ENCODE data around the gene NRXN2.
A peak's percentile ranks its signal among the peaks of the same experiment; 100 is the strongest.

Gene NRXN2

GRCh38 chr11:64723117-64723906 lies at the start of gene NRXN2:
TSS of gene NRXN2 (minus strand) at chr11:64723197. CDS start at chr11:64713699, 9,498 bp downstream.
- TF ChIP-seq GATA1 (IDR thresholded peaks at IDR 0.05; ENCODE audit: low read depth, low read length) (no peak), POLR2A (IDR thresholded peaks at IDR 0.05; ENCODE audit: low read length) (no peak)
- DNase-seq: peak; percentile 57 to 77

GRCh38 chr11:64772303-64773018 lies 49.5 kb upstream of the NRXN2 start:
- no peak for DNase-seq
- TF ChIP-seq GATA1 (IDR thresholded peaks at IDR 0.05; ENCODE audit: low read depth, low read length) (no peak), POLR2A (IDR thresholded peaks at IDR 0.05; ENCODE audit: low read length) (no peak)

- TF ChIP-seq GATA1 (IDR thresholded peaks at IDR 0.05; ENCODE audit: low read depth, low read length) (no peak), POLR2A (IDR thresholded peaks at IDR 0.05; ENCODE audit: low read length) (no peak)
- DNase-seq: no peak
These were observed 48.9 kb upstream of the NRXN2 start for GRCh38 chr11:64771861-64772260.

GRCh38 chr11:64770120-64770519 lies 47.1 kb upstream of the NRXN2 start:
- TF ChIP-seq POLR2A (IDR thresholded peaks at IDR 0.05; ENCODE audit: low read length) (peak; percentile 25), GATA1 (IDR thresholded peaks at IDR 0.05; ENCODE audit: low read depth, low read length) (no peak)
- no peak for DNase-seq

- no peak for DNase-seq
- TF ChIP-seq POLR2A (IDR thresholded peaks at IDR 0.05; ENCODE audit: low read length) (no peak), GATA1 (IDR thresholded peaks at IDR 0.05; ENCODE audit: low read depth, low read length) (no peak)
These were observed 46.3 kb upstream of the NRXN2 start for GRCh38 chr11:64769283-64769682.

GRCh38 chr11:64768300-64768694 lies 45.3 kb upstream of the NRXN2 start:
- DNase-seq: no peak
- TF ChIP-seq POLR2A (IDR thresholded peaks at IDR 0.05; ENCODE audit: low read length) (peak; percentile 6), GATA1 (IDR thresholded peaks at IDR 0.05; ENCODE audit: low read depth, low read length) (no peak)

- peak; percentile 77 to 86 for DNase-seq
- TF ChIP-seq POLR2A (IDR thresholded peaks at IDR 0.05; ENCODE audit: low read length) (no peak), GATA1 (IDR thresholded peaks at IDR 0.05; ENCODE audit: low read depth, low read length) (no peak)
These were observed 44.6 kb upstream of the NRXN2 start for GRCh38 chr11:64767344-64768299.

- DNase-seq: no peak
- no peak for TF ChIP-seq GATA1 (IDR thresholded peaks at IDR 0.05; ENCODE audit: low read depth, low read length)
- TF ChIP-seq POLR2A (IDR thresholded peaks at IDR 0.05; ENCODE audit: low read length): no peak
These were observed 43.9 kb upstream of the NRXN2 start for GRCh38 chr11:64766881-64767280.

GRCh38 chr11:64765851-64766665 lies 43.1 kb upstream of the NRXN2 start:
- DNase-seq: no peak
- TF ChIP-seq GATA1 (IDR thresholded peaks at IDR 0.05; ENCODE audit: low read depth, low read length) (no peak), POLR2A (IDR thresholded peaks at IDR 0.05; ENCODE audit: low read length) (no peak)

- DNase-seq: no peak
- TF ChIP-seq POLR2A (IDR thresholded peaks at IDR 0.05; ENCODE audit: low read length): no peak
- no peak for TF ChIP-seq GATA1 (IDR thresholded peaks at IDR 0.05; ENCODE audit: low read depth, low read length)
These were observed 42.4 kb upstream of the NRXN2 start for GRCh38 chr11:64765291-64765850.

- no peak for DNase-seq
- TF ChIP-seq POLR2A (IDR thresholded peaks at IDR 0.05; ENCODE audit: low read length): no peak
- no peak for TF ChIP-seq GATA1 (IDR thresholded peaks at IDR 0.05; ENCODE audit: low read depth, low read length)
These were observed 41.8 kb upstream of the NRXN2 start for GRCh38 chr11:64764753-64765152.

- DNase-seq: no peak
- TF ChIP-seq POLR2A (IDR thresholded peaks at IDR 0.05; ENCODE audit: low read length) (no peak), GATA1 (IDR thresholded peaks at IDR 0.05; ENCODE audit: low read depth, low read length) (no peak)
These were observed 41.1 kb upstream of the NRXN2 start for GRCh38 chr11:64764040-64764611.
